Colonic mucosa (tissue), 4 donors: ENCODE data around the gene PARP12. TPM values are rescaled to one million over a fixed set of nuclear protein-coding genes. Genes with fewer than 3 reads are reported as not detected.

Source experiments
- DNase-seq: peaks from one replicate; pipeline ENCODE4 v3.0.0-alpha.2; 2020
- H3K27ac ChIP-seq: fragments of 200-600 bp; one replicate; pipeline ENCODE4 v1.8.0; 2021
- H3K27me3 ChIP-seq: fragments of 200-600 bp; one replicate; pipeline ENCODE4 v1.8.0; 2021
- H3K36me3 ChIP-seq: fragments of 200-600 bp; one replicate; pipeline ENCODE4 v1.8.0; 2021
- H3K4me1 ChIP-seq: fragments of 200-600 bp; one replicate; pipeline ENCODE4 v1.8.0; 2021; ENCODE audit warnings: mild to moderate bottlenecking
- H3K4me3 ChIP-seq: fragments of 200-600 bp; one replicate; pipeline ENCODE4 v1.8.0; 2021
- H3K9ac ChIP-seq, 2 donors: one replicate each; pipeline ENCODE4 v1.7.0; 2013; ENCODE audit warnings: control low read depth in 2 of 2, low read depth in 2 of 2, low read length in 2 of 2
- H3K9me3 ChIP-seq: fragments of 200-600 bp; one replicate; pipeline ENCODE4 v1.8.0; 2021
- intact Hi-C: fragments of 100-400 bp; cut with DNase I; formaldehyde crosslinking; loops from one replicate; pipeline ENCODE4 v1.14.1; 2022
- total RNA-seq, 2 donors: library from RNA; stranded (reverse); fragmentation: NEBNext Ultra II Directional in 1 of 2; extraction: Animal tissue kit (Norgen Biotek cat#: 25700) in 1 of 2; gene quantifications; one replicate each; pipeline ENCODE4 v1.2.1, GENCODE V29; 2021
- TF ChIP-seq, protein P1 (sequence below): fragments of 200-600 bp; IDR thresholded peaks from one replicate; pipeline ENCODE4 v1.8.0; 2022; ENCODE audit warnings: antibody characterized with exemption, mild to moderate bottlenecking
- donor health status: healthy.
- donor health status: DM: no; HTN: no; CAD: no.
- donor health status: DM: no; HTN: no; CAD: no.

The PARP12 gene
- total RNA-seq, 2 donors from 2014 or later, result 33.9 to 39.2 TPM

DNA sequence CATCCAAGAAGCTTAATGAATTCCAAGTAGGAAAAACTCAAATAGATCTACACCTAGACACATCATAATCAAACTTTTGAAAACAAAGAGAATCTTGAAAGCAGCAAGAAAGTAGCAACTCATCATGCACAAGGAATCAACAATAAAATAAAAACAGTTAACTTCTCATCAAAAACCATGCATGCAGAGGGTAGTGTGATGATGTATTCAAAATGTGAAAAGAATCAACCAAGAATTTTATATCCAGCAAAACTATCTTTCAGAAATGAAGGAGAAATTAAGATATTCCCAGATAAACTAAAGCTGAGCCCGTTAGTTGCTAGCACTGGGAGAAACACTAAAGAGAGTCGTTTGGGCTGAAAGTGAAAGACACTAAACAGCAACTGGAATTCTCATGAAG is 4.3 kb upstream of the PARP12 start:
- TF ChIP-seq, protein P1, sequence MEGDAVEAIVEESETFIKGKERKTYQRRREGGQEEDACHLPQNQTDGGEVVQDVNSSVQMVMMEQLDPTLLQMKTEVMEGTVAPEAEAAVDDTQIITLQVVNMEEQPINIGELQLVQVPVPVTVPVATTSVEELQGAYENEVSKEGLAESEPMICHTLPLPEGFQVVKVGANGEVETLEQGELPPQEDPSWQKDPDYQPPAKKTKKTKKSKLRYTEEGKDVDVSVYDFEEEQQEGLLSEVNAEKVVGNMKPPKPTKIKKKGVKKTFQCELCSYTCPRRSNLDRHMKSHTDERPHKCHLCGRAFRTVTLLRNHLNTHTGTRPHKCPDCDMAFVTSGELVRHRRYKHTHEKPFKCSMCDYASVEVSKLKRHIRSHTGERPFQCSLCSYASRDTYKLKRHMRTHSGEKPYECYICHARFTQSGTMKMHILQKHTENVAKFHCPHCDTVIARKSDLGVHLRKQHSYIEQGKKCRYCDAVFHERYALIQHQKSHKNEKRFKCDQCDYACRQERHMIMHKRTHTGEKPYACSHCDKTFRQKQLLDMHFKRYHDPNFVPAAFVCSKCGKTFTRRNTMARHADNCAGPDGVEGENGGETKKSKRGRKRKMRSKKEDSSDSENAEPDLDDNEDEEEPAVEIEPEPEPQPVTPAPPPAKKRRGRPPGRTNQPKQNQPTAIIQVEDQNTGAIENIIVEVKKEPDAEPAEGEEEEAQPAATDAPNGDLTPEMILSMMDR, result no peak
- DNase-seq, result no peak
- Histone ChIP-seq H3K9ac (no peak overlapping the region), H3K36me3 (no peaks in the 10 kb centered on the region), H3K4me1 (no peaks in the 10 kb centered on the region), H3K27ac (no peak overlapping the region), H3K9me3 (no peaks in the 10 kb centered on the region), H3K27me3 (no peaks in the 10 kb centered on the region), H3K4me3 (no peak overlapping the region)
- intact Hi-C loops, result no loop called here

DNA sequence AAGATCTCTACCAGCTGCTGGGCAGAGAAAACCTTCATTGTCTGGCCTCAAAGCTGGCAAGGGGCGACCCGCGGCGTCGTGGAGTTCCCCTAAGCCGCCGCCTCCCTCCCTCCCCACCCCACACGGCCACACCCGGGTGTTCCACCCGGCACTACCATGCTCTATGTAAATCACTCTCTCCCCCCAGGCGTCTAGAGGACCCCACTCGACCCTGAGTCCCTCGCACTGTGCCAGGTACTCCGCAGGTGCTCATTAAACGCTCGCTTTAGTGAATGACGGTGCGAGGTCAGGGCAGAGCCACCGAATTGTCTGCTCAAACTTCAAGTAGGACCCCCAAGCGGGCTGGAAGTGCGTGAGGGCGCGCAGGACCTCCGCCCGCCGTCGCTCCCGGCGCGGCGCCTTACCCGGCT is 628 bp downstream of the PARP12 start:
- no peaks in the 10 kb centered on the region for H3K36me3 ChIP-seq
- H3K4me3 ChIP-seq, result peak overlapping the region; percentile 69
- H3K9ac ChIP-seq, result peak overlapping the region; percentile 81 to 86
- TF ChIP-seq, protein P1, result no peak
- intact Hi-C loops, result no loop called here
- H3K9me3 ChIP-seq, result no peaks in the 10 kb centered on the region
- DNase-seq, result peak; percentile 52
- H3K27ac ChIP-seq, result peak overlapping the region; percentile 89
- H3K4me1 ChIP-seq, result peaks cover 11% of the 10 kb centered on the region
- H3K27me3 ChIP-seq, result no peaks in the 10 kb centered on the region

DNA sequence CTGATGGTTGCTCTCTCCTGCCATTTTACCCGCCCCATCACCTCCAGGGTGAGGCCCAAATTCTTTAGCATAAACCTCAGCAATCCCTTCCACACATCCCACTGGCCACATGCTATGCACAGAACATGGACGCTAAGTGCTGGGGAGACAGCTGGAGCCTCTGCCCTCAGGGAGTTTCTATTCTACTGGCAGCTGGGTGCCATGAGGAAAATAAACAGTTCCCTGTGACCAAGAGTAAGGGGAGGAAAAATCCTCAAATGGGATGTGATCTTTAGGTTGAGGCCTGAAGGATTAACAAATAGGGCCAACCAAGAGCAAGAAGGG is 1.2 kb downstream of the PARP12 start:
- Histone ChIP-seq H3K36me3 (no peaks in the 10 kb centered on the region), H3K9me3 (no peaks in the 10 kb centered on the region), H3K27ac (peak overlapping the region; percentile 89), H3K9ac (peak overlapping the region in 1 of 2 donors; percentile 81), H3K27me3 (no peaks in the 10 kb centered on the region), H3K4me3 (peak overlapping the region; percentile 69), H3K4me1 (peaks cover 11% of the 10 kb centered on the region)
- no peak for DNase-seq
- TF ChIP-seq, protein P1, result no peak
- intact Hi-C loops, result no loop called here

DNA sequence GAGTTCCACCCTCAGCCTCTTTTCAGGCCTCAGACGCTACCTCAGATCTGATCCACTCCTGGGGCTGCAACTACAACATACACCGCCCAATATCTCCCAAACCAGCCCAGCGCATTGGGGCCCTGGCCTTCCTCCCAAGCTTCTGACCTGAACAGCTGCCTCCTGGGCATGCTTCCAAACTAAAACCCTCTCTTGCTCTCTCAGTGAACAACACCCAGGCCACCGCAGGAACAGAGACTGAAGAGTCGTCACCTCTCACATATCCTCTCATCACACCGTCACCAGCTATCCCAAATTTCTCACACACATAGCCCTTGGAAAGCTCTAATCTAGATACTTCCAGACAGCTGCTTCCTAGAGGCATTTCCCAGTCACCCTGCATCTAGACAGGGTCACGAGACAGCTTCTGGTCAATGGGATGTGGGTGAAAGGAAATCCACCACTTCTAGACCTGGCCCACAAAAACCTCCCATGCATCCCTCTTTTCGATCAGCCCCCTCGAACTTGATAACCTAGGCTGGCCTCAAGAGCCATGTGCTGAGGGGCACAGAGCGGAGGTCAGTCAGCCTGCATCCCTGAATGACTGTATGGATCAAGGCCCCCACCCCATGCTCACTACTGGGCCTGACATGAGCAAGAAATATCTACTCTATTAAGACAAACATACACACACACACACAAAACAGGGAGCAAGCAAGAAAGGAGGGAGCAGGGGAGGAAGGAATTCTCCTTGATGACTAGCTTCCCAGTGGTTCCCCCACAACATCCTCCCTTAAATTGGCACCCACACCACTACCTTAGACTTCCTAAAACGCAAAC is 1.8 kb downstream of the PARP12 start:
- TF ChIP-seq, protein P1, result no peak
- H3K27ac ChIP-seq, result peak overlapping the region; percentile 89
- peak overlapping the region; percentile 69 for H3K4me3 ChIP-seq
- H3K27me3 ChIP-seq, result no peaks in the 10 kb centered on the region
- H3K9ac ChIP-seq, result peak overlapping the region in 1 of 2 donors; percentile 57
- intact Hi-C loops, result no loop called here
- H3K9me3 ChIP-seq, result no peaks in the 10 kb centered on the region
- DNase-seq, result peak; percentile 53
- peaks cover 11% of the 10 kb centered on the region for H3K4me1 ChIP-seq
- H3K36me3 ChIP-seq, result no peaks in the 10 kb centered on the region

DNA sequence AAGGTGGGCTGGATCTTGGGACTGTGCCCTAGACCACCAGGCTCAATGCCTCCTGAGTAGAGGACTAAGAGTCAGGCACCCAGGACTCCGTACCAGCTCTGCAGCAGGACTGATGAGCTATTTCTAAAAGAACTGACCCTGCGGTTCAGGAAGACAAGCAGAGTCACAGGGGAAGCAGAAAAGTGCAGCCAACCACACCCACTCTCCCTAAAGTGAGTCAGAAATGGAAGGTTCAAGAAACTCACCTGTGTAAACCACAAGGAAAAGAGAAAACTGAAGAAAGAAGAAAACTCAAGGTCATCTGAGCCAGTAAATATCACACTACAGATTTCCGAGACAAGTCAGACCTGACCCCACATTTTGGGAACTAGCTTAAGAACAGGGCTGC is 2.5 kb downstream of the PARP12 start:
- Histone ChIP-seq H3K9me3 (no peaks in the 10 kb centered on the region), H3K4me1 (peaks cover 11% of the 10 kb centered on the region), H3K27me3 (no peaks in the 10 kb centered on the region), H3K36me3 (no peaks in the 10 kb centered on the region), H3K9ac (peak overlapping the region in 1 of 2 donors; percentile 57), H3K4me3 (no peak overlapping the region), H3K27ac (peak overlapping the region; percentile 70)
- intact Hi-C loops, result no loop called here
- TF ChIP-seq, protein P1, result no peak
- DNase-seq, result no peak
